Liver (tissue), 9 donors: ENCODE measurements around the gene ZNF726. TPM values are rescaled to one million over a fixed set of nuclear protein-coding genes. Genes with fewer than 3 reads are reported as not detected.
"Not testable (repeated sequence)": the region's sequence is repeated elsewhere in the genome, so short reads cannot be mapped to it uniquely, and the experiment has no call there.

ENCODE experiments used
- DNase-seq: peaks from one replicate; pipeline ENCODE4 v3.0.0-alpha.2; 2017; ENCODE audit warnings: low spot score
- H3K27ac ChIP-seq, 2 donors: one replicate each; pipeline ENCODE4 v1.7.0; 2013; ENCODE audit warnings: inconsistent platforms in 2 of 2, low read length in 2 of 2, control low read depth in 1 of 2, low read depth in 1 of 2, mild to moderate bottlenecking in 1 of 2
- H3K27me3 ChIP-seq, 4 donors: one replicate each; pipeline versions ENCODE4 v1.6.1 to v1.7.0; 2013; ENCODE audit warnings: low read length in 3 of 4, inconsistent platforms in 1 of 4, mild to moderate bottlenecking in 1 of 4, moderate library complexity in 1 of 4; ENCODE audit not compliant: control insufficient read depth in 4 of 4, insufficient read depth in 4 of 4
- H3K36me3 ChIP-seq, 4 donors: one replicate each; pipeline versions ENCODE4 v1.6.1 to v1.7.0; 2013; ENCODE audit warnings: low read length in 3 of 4, mild to moderate bottlenecking in 3 of 4, low read depth in 1 of 4, moderate library complexity in 1 of 4; ENCODE audit not compliant: control insufficient read depth in 4 of 4, insufficient read depth in 3 of 4
- H3K4me1 ChIP-seq, 4 donors: one replicate each; pipeline versions ENCODE4 v1.6.1 to v1.7.0; 2013; ENCODE audit warnings: low read length in 3 of 4, mild to moderate bottlenecking in 3 of 4, moderate library complexity in 1 of 4; ENCODE audit not compliant: control insufficient read depth in 4 of 4, insufficient read depth in 4 of 4
- H3K4me3 ChIP-seq, 3 donors: one replicate each; pipeline versions ENCODE4 v1.6.1 to v1.7.0; 2013; ENCODE audit warnings: low read length in 3 of 3, control low read depth in 1 of 3, low read depth in 1 of 3, mild to moderate bottlenecking in 1 of 3
- H3K9ac ChIP-seq, 2 donors: one replicate each; pipeline ENCODE4 v1.7.0; 2013; ENCODE audit warnings: low read length in 2 of 2, mild to moderate bottlenecking in 2 of 2, moderate library complexity in 2 of 2, control low read depth in 1 of 2, low read depth in 1 of 2
- H3K9me3 ChIP-seq, 4 donors: one replicate each; pipeline versions ENCODE4 v1.6.1 to v1.7.0; 2013; ENCODE audit warnings: low read length in 3 of 4; ENCODE audit not compliant: control insufficient read depth in 4 of 4
- FOXA2 ChIP-seq: IDR thresholded peaks from 2 replicates; pipeline ENCODE4 v1.6.1; 2016; ENCODE audit warnings: antibody characterized with exemption
- HNF4G ChIP-seq: IDR thresholded peaks from 2 replicates; pipeline ENCODE4 v1.6.1; 2016; ENCODE audit warnings: antibody characterized with exemption
- NR2F2 ChIP-seq: IDR thresholded peaks from 2 replicates; pipeline ENCODE4 v1.6.1; 2016; ENCODE audit warnings: antibody characterized with exemption
- WGBS: extraction: QIAGEN DNeasy Blood & Tissue Kit; methylation state at CpG from one replicate; pipeline ENCODE4 v1.1.7; 2013; 5-methylcytosine and 5-hydroxymethylcytosine counted together
- polyA plus RNA-seq, 2 donors: library from polyadenylated mRNA; stranded (reverse) in 1 of 2; unstranded in 1 of 2; fragments of 200-250 nt in 1 of 2; fragments of >200 nt in 1 of 2; fragmentation: Nextera tagmentation in 1 of 2; extraction: Ambion mirVana in 1 of 2; gene quantifications; one replicate each; pipeline versions ENCODE4 v1.2.1 to v1.2.3, GENCODE V29; 2013 to 2015
- total RNA-seq, 2 donors: library from RNA; depleted of rRNA; stranded (reverse); fragments of >200 nt; gene quantifications; one replicate each; pipeline ENCODE4 v1.2.3, GENCODE V29; 2014
- TF ChIP-seq, protein P1 (sequence below): IDR thresholded peaks from 2 replicates; pipeline ENCODE4 v1.6.1; 2016; ENCODE audit warnings: antibody characterized with exemption, mild to moderate bottlenecking
- donor health status: healthy.
- donor health status: healthy.
- donor health status: healthy.
- donor health status: healthy.
- donor health status: healthy.

The ZNF726 gene
- total and polyA plus RNA-seq, 4 donors, result 0.57 to 8.0 (median 1.1) TPM

DNA sequence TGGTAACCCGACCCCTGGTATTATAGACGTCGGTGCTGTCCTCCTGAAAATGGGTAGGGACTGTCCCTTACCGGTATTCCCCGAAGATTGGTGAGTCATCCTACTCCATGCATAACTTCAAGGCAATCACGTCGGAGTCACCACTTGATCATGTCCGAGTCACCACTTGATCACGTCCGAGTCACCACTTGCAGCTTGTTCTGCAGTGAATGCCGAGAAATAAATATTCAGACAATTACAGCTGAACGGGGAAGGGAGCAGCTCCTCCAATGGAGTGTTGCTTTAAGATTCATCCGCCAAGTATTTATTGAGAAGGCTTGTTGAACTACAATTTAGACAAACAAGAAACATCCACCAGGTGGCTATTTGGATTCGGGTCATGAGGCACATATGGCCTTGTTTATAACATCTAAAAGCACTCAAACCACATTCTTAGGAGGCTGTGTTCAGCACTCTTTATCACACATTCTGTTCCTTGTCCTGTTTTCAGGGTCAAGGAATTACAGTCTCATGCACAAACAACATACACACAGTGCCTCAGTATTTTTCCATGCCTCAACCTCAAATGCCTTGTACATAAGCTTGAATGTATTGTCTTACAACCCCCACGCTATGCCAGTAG lies 43.1 kb downstream of the ZNF726 start:
- Histone ChIP-seq H3K27me3 (no peaks in the 10 kb centered on the region), H3K9ac (no peak overlapping the region), H3K27ac (no peak overlapping the region), H3K36me3 (no peaks in the 10 kb centered on the region), H3K4me3 (no peak overlapping the region), H3K9me3 (peaks cover 0 to 2% (median 0%) of the 10 kb centered on the region in 4 donors), H3K4me1 (no peaks in the 10 kb centered on the region)
- WGBS, result 91% methylated on average over 15 of the region's 15 CpGs
- DNase-seq, result no peak
- TF ChIP-seq NR2F2 (no peak), HNF4G (no peak)

DNA sequence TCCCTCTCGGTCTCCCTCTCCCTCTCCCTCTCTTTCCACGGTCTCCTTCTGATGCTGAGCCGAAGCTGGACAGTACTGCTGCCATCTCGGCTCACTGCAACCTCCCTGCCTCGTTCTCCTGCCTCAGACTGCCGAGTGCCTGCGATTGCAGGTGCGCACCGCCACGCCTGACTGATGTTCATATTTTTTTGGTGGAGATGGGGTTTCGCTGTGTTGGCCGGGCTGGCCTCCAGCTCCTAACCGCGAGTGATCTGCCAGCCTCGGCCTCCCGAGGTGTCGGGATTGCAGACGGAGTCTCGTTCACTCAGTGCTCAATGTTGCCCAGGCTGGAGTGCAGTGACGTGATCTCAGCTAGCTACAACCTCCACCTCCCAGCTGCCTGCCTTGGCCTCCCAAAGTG lies 48.7 kb downstream of the ZNF726 start:
- H3K9ac ChIP-seq, H3K27ac ChIP-seq, H3K4me1 ChIP-seq, DNase-seq, H3K27me3 ChIP-seq, H3K9me3 ChIP-seq, H3K4me3 ChIP-seq, H3K36me3 ChIP-seq: not testable (repeated sequence)
- 96% methylated on average over 20 of the region's 20 CpGs for WGBS

DNA sequence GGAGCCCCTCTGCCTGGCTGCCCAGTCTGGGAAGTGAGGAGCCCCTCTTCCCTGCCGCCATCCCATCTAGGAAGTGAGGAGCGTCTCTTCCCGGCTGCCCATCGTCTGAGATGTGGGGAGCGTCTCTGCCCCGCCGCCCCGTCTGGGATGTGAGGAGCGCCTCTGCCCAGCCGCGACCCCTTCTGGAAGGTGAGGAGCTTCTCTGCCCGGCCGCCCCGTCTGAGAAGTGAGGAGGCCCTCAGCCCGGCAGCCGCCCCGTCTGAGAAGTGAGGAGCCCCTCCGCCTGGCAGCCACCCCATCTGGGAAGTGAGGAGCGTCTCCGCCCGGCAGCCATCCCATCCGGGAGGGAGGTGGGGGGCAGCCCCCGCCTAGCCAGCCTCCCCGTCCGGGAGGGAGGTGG lies 49.2 kb downstream of the ZNF726 start:
- not testable (repeated sequence) for H3K9me3 ChIP-seq, H3K4me3 ChIP-seq, H3K36me3 ChIP-seq, H3K27me3 ChIP-seq, H3K9ac ChIP-seq, H3K4me1 ChIP-seq, DNase-seq, H3K27ac ChIP-seq
- 94% methylated on average over 25 of the region's 25 CpGs for WGBS

DNA sequence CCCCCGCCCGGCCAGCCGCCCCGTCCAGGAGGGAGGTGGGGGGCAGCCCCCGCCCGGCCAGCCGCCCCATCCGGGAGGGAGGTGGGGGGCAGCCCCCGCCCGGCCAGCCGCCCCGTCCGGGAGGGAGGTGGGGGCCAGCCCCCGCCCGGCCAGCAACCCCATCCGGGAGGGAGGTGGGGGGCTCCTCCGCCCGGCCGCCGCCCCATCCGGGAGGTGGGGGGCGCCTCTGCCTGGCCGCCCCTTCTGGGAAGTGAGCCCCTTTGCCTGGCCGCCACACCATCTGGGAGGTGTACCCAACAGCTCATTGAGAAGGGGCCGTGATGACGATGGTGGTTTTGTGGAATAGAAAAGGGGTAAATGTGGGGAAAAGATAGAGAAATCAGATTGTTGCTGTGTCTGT lies 49.6 kb downstream of the ZNF726 start:
- not testable (repeated sequence) for H3K4me1 ChIP-seq, DNase-seq, H3K9ac ChIP-seq, H3K9me3 ChIP-seq, H3K27ac ChIP-seq, H3K27me3 ChIP-seq, H3K36me3 ChIP-seq, H3K4me3 ChIP-seq
- 96% methylated on average over 26 of the region's 26 CpGs for WGBS

DNA sequence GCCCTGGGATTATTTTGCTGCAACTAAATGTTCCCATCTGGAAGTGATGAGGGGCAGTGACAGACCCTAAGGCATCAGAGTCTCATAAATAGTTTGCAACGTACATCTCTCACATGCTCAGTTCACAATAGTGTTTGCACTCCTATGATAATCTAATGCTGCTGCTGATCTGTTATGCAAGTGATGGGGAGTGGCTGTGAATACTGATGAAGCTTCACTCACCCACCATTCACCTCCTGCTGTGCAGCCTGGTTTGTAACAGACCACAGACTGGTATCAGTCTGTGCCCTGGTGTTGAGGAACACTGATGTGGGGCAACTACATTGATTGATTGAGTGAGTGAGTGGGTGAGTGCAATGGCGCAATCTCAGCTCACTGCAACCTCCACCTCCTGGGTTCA lies 54.9 kb downstream of the ZNF726 start:
- Histone ChIP-seq H3K27ac (no peak overlapping the region), H3K4me3 (no peak overlapping the region), H3K4me1 (peaks cover 3 to 6% (median 4%) of the 10 kb centered on the region in 4 donors), H3K27me3 (no peaks in the 10 kb centered on the region), H3K9ac (no peak overlapping the region), H3K36me3 (no peaks in the 10 kb centered on the region), H3K9me3 (peaks cover 0 to 2% (median 0%) of the 10 kb centered on the region in 4 donors)
- TF ChIP-seq FOXA2, result no peak
- TF ChIP-seq, protein P1, sequence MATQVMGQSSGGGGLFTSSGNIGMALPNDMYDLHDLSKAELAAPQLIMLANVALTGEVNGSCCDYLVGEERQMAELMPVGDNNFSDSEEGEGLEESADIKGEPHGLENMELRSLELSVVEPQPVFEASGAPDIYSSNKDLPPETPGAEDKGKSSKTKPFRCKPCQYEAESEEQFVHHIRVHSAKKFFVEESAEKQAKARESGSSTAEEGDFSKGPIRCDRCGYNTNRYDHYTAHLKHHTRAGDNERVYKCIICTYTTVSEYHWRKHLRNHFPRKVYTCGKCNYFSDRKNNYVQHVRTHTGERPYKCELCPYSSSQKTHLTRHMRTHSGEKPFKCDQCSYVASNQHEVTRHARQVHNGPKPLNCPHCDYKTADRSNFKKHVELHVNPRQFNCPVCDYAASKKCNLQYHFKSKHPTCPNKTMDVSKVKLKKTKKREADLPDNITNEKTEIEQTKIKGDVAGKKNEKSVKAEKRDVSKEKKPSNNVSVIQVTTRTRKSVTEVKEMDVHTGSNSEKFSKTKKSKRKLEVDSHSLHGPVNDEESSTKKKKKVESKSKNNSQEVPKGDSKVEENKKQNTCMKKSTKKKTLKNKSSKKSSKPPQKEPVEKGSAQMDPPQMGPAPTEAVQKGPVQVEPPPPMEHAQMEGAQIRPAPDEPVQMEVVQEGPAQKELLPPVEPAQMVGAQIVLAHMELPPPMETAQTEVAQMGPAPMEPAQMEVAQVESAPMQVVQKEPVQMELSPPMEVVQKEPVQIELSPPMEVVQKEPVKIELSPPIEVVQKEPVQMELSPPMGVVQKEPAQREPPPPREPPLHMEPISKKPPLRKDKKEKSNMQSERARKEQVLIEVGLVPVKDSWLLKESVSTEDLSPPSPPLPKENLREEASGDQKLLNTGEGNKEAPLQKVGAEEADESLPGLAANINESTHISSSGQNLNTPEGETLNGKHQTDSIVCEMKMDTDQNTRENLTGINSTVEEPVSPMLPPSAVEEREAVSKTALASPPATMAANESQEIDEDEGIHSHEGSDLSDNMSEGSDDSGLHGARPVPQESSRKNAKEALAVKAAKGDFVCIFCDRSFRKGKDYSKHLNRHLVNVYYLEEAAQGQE, result no peak
- no peak for DNase-seq
- 84% methylated on average over 2 of the region's 2 CpGs for WGBS
